A673 (cell line): ENCODE measurements around the gene CCDC85A. TPM values are rescaled to one million over a fixed set of nuclear protein-coding genes. Genes with fewer than 3 reads are reported as not detected.

ENCODE experiments used
- BruUV-seq: library from RNA; stranded (reverse); fragments of 400-500 nt; replicated peaks from 2 replicates; lab custom pipeline; 2021; lab: Mats Ljungman, UMichigan
- CTCF ChIA-PET: fragments of 300-600 bp; sonication (Branson Sonifier 250); formaldehyde crosslinking; loops from one replicate; lab custom pipeline; 2022; ENCODE audit warnings: antibody characterized with exemption; lab: Charles Lee
- POLR2A ChIA-PET: fragments of 300-600 bp; sonication (Branson Sonifier 250); formaldehyde crosslinking; loops from one replicate; lab custom pipeline; 2022; ENCODE audit warnings: antibody characterized with exemption; ENCODE audit not compliant: low non-redundant PET; lab: Charles Lee
- DNase-seq: peaks from one replicate; pipeline ENCODE4 v3.0.0-alpha.2; 2015; ENCODE audit warnings: low spot score
- H3K27ac ChIP-seq: fragments of 200-600 bp; sonication (generic); 2 replicates; pipeline ENCODE4 v1.5.1; 2016; ENCODE audit warnings: mixed run types, low read depth, mild to moderate bottlenecking, mixed read lengths, antibody characterized with exemption, low read length; ENCODE audit not compliant: poor library complexity, severe bottlenecking
- H3K27me3 ChIP-seq: fragments of 200-600 bp; sonication (generic); replicated peaks from 2 replicates; pipeline ENCODE4 v1.6.1; 2017; ENCODE audit warnings: mixed run types, low read depth, mild to moderate bottlenecking, mixed read lengths, antibody characterized with exemption, low read length; ENCODE audit not compliant: insufficient read depth, poor library complexity
- H3K36me3 ChIP-seq: fragments of 200-600 bp; sonication (generic); 2 replicates; pipeline ENCODE4 v1.6.1; 2016; ENCODE audit warnings: mixed run types, mild to moderate bottlenecking, mixed read lengths, antibody characterized with exemption, low read length; ENCODE audit not compliant: insufficient read depth, poor library complexity, severe bottlenecking
- H3K4me1 ChIP-seq: fragments of 200-600 bp; sonication (generic); 2 replicates; pipeline ENCODE4 v1.6.1; 2017; ENCODE audit warnings: mixed run types, mild to moderate bottlenecking, mixed read lengths, antibody characterized with exemption, low read length; ENCODE audit not compliant: insufficient read depth, poor library complexity, severe bottlenecking
- H3K4me3 ChIP-seq: fragments of 200-600 bp; sonication (generic); 2 replicates; pipeline ENCODE4 v1.5.1; 2016; ENCODE audit warnings: low read depth, mixed run types, mild to moderate bottlenecking, mixed read lengths, low read length; ENCODE audit not compliant: poor library complexity, severe bottlenecking
- H3K9me3 ChIP-seq: fragments of 200-600 bp; sonication (generic); 2 replicates; pipeline ENCODE4 v1.6.1; 2016; ENCODE audit warnings: mixed run types, low read depth, mild to moderate bottlenecking, mixed read lengths, antibody characterized with exemption, low read length; ENCODE audit not compliant: poor library complexity, severe bottlenecking
- EZH2 ChIP-seq: fragments of 200-600 bp; sonication (generic); IDR thresholded peaks from 2 replicates; pipeline ENCODE4 v1.6.1; 2017; ENCODE audit warnings: borderline replicate concordance, low read depth, mild to moderate bottlenecking, mixed read lengths, antibody characterized with exemption, low read length; ENCODE audit not compliant: poor library complexity, severe bottlenecking
- intact Hi-C: fragments of 100-400 bp; cut with micrococcal nuclease; formaldehyde crosslinking; loops from one replicate; pipeline ENCODE4 v1.10.0; 2022; ENCODE audit not compliant: unreplicated experiment
- total RNA-seq: library from RNA; stranded (reverse); gene quantifications from 2 replicates; pipeline ENCODE4 v1.2.3, GENCODE V29; 2021
- TF ChIP-seq, protein P1 (sequence below): fragments of 300-800, 200-600 bp; sonication (generic); conservative IDR thresholded peaks from 2 replicates; pipeline ENCODE4 v1.5.1; 2017; ENCODE audit warnings: low read depth, mild to moderate bottlenecking, antibody characterized with exemption, low read length, moderate library complexity, mixed read lengths

Gene CCDC85A
- total RNA-seq, 1 experiment from 2014 or later = 0.39 TPM

DNA sequence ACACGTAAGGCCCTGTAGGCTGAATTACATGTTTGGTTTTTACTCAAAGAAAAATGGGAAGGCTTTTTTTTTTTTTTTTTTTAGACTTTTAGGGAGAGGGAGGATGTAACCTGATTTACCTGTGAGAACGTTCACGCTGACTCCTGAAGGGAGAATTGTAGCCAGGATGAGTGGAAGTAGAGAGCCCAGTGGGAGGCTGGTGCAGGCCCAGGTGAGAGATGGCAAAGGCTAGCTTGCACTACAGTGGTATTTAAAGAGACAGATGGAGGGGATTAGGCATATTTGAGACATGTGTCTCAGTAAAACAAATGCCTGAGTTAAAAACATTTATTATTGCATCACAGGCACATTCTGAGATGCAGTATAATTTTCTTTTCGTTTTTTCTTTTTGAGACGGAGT is 107.9 kb downstream of the CCDC85A start:
- no peak overlapping the region for H3K4me3 ChIP-seq
- ChIA-PET POLR2A (no interaction called here), CTCF (interaction anchor here (0.7 kb wide), 1 partner anchor 214 kb away, joined by 3 read pairs; no protein-coding TSS in a partner anchor)
- intact Hi-C loops = no loop called here
- no TSS peak for BruUV-seq
- no peaks in the 10 kb centered on the region for H3K27me3 ChIP-seq
- no peak overlapping the region for H3K27ac ChIP-seq
- no peaks in the 10 kb centered on the region for H3K36me3 ChIP-seq
- no peak for TF ChIP-seq EZH2
- TF ChIP-seq, protein P1, sequence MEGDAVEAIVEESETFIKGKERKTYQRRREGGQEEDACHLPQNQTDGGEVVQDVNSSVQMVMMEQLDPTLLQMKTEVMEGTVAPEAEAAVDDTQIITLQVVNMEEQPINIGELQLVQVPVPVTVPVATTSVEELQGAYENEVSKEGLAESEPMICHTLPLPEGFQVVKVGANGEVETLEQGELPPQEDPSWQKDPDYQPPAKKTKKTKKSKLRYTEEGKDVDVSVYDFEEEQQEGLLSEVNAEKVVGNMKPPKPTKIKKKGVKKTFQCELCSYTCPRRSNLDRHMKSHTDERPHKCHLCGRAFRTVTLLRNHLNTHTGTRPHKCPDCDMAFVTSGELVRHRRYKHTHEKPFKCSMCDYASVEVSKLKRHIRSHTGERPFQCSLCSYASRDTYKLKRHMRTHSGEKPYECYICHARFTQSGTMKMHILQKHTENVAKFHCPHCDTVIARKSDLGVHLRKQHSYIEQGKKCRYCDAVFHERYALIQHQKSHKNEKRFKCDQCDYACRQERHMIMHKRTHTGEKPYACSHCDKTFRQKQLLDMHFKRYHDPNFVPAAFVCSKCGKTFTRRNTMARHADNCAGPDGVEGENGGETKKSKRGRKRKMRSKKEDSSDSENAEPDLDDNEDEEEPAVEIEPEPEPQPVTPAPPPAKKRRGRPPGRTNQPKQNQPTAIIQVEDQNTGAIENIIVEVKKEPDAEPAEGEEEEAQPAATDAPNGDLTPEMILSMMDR = no peak
- H3K4me1 ChIP-seq = no peaks in the 10 kb centered on the region
- H3K9me3 ChIP-seq = no peaks in the 10 kb centered on the region
- DNase-seq = no peak

DNA sequence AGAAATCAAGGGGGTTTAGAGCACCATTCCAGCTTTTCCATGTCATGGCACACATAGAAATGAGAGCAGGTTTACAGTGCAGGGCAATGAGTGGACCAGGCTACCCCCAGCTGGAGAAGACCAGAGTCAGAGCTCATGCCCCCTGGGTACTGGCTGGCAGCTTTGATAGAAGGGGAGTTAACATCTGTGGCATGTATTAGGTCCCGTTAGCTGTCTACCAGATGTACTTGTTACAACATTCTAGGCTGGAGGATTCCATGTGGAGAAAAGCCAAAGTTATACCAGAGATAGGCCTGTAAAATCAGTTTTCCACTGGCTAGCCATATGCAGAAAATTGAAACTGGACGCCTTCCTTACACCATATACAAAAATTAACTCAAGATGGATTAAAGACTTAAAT is 109.2 kb downstream of the CCDC85A start:
- no TSS peak for BruUV-seq
- ChIA-PET CTCF (no interaction called here), POLR2A (no interaction called here)
- Histone ChIP-seq H3K4me1 (no peaks in the 10 kb centered on the region), H3K9me3 (no peaks in the 10 kb centered on the region), H3K27me3 (no peaks in the 10 kb centered on the region), H3K4me3 (no peak overlapping the region), H3K36me3 (no peaks in the 10 kb centered on the region), H3K27ac (no peak overlapping the region)
- DNase-seq = no peak
- intact Hi-C loops = no loop called here
- TF ChIP-seq, protein P1 = no peak

DNA sequence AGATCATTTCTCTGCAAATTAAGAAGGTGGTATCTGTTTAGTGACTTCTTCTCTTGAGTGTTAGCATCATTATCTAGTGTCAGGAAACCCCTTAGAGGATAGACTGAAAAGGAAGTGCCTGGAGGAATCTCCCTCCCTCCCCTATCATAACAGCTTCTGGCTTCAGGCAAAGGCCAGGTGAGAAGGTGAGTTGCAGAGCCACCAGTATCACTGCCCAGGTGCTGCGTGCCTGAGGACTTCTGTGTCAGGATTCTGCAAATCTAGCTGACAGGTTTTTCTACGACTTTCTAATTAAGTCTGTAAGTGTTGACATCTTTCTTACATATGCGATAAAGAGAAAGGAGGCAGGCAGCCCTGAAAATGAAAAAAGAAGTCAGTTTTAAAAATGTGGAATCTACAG is 111.9 kb downstream of the CCDC85A start:
- Histone ChIP-seq H3K27me3 (no peaks in the 10 kb centered on the region), H3K36me3 (no peaks in the 10 kb centered on the region), H3K4me3 (no peak overlapping the region), H3K27ac (no peak overlapping the region), H3K9me3 (no peaks in the 10 kb centered on the region), H3K4me1 (no peaks in the 10 kb centered on the region)
- BruUV-seq = no TSS peak
- no peak for DNase-seq
- intact Hi-C loops = no loop called here
- no peak for TF ChIP-seq EZH2
- TF ChIP-seq, protein P1 = no peak
- POLR2A ChIA-PET = no interaction called here
- CTCF ChIA-PET = no interaction called here
